Measurements from ENCODE around the gene TRAPPC12. TPM values are rescaled to one million over a fixed set of nuclear protein-coding genes. Genes with fewer than 3 reads are reported as not detected.

The TRAPPC12 gene
- total RNA-seq, 6 donors from 2014 or later, result 68.1 to 307 (median 91.5) TPM

DNA sequence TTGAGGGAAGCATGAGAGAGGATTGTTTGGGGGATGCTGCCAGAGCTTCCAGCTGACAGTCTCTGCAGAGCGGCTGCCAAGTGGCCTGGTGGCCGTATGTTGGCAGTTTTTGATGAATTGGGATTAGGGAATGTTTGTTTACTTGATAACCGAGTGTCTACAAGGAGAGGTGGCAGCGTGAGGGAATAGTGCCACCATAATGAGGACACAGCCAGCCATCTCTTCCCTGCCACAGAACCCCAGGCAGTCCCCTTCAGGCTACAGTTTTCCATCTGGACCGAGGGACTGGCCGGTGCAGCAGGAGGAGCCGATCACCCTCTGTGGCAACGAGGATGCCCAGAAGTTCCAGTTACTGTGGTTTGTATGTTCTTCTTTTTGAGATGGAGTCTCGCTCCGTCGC is 55.2 kb downstream of the TRAPPC12 start:
- Histone ChIP-seq H3K4me1 (no peaks in the 10 kb centered on the region), H3K36me3 (peaks cover 0 to 31% (median 11%) of the 10 kb centered on the region in 4 donors), H3K27ac (peak overlapping the region in 2 of 4 donors; percentile 27 to 73), H3K27me3 (no peaks in the 10 kb centered on the region), H3K4me3 (no peak overlapping the region), H3K9me3 (no peaks in the 10 kb centered on the region)
- 87 to 88% methylated on average over 11 of the region's 11 CpGs for WGBS, 2 donors
- ATAC-seq (ENCODE audit: low FRiP score in 2 of 2) (no peak), DNase-seq (no peak)
- TF ChIP-seq POLR2AphosphoS5 (IDR thresholded peaks at IDR 0.05), result no peak
- TF ChIP-seq, protein P1, sequence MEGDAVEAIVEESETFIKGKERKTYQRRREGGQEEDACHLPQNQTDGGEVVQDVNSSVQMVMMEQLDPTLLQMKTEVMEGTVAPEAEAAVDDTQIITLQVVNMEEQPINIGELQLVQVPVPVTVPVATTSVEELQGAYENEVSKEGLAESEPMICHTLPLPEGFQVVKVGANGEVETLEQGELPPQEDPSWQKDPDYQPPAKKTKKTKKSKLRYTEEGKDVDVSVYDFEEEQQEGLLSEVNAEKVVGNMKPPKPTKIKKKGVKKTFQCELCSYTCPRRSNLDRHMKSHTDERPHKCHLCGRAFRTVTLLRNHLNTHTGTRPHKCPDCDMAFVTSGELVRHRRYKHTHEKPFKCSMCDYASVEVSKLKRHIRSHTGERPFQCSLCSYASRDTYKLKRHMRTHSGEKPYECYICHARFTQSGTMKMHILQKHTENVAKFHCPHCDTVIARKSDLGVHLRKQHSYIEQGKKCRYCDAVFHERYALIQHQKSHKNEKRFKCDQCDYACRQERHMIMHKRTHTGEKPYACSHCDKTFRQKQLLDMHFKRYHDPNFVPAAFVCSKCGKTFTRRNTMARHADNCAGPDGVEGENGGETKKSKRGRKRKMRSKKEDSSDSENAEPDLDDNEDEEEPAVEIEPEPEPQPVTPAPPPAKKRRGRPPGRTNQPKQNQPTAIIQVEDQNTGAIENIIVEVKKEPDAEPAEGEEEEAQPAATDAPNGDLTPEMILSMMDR (IDR thresholded peaks at IDR 0.05), result no peak
- TF ChIP-seq POLR2A (IDR thresholded peaks at IDR 0.05), result no peak
- no peak for TF ChIP-seq EP300 (IDR thresholded peaks at IDR 0.05)

DNA sequence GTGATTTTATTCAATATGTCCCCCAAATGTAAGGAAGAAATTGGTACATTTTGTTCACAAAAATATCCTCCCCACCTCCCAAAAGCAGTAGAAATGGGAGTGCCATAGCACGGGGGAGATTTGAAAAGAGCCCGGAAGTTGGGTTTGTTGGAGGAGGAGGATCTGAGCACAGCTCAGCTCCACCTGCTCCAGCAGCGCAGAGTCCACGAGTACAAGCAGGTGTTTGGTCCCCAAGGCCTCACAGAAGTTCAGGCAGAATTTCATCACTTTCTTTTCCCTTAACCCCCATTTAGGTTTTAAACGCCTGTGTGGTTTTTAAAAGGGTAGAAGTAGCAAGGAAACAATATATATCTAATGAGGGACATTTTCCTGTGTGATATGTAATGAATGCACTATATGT is 56.0 kb downstream of the TRAPPC12 start:
- TF ChIP-seq EP300 (IDR thresholded peaks at IDR 0.05), result no peak
- no peak for TF ChIP-seq POLR2AphosphoS5 (IDR thresholded peaks at IDR 0.05)
- TF ChIP-seq, protein P1 (IDR thresholded peaks at IDR 0.05), result no peak
- no peak for TF ChIP-seq POLR2A (IDR thresholded peaks at IDR 0.05)
- WGBS, 2 donors, result 91 to 95% methylated on average over 5 of the region's 5 CpGs
- peaks cover 0 to 25% (median 11%) of the 10 kb centered on the region in 4 donors for H3K36me3 ChIP-seq
- H3K27ac ChIP-seq, result no peak overlapping the region
- ATAC-seq (ENCODE audit: low FRiP score in 2 of 2) (no peak), DNase-seq (no peak)
- no peak overlapping the region for H3K4me3 ChIP-seq
- H3K27me3 ChIP-seq, result no peaks in the 10 kb centered on the region
- no peaks in the 10 kb centered on the region for H3K9me3 ChIP-seq
- no peaks in the 10 kb centered on the region for H3K4me1 ChIP-seq

DNA sequence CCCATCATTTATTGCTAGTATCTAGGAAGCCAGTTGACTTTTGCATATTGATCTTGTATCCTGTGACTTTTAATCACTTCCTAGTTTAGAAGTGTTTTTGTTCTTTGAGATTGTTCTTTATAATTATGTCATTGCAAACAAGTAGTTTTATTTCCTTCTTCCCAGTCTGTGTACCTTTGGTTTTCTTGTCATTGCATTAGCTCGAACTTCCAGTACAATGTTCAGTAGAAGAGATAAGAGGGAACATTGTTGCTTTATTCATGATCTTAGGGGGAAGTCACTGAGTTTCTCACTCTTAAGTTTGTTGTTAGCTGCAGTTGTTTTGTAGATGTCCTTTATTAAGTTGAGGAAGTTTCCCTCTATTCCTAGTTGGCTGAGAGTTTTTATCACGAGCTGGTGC is 61.0 kb downstream of the TRAPPC12 start:
- DNase-seq (no peak), ATAC-seq (ENCODE audit: low FRiP score in 2 of 2) (no peak)
- Histone ChIP-seq H3K4me1 (peaks cover 0 to 4% (median 2%) of the 10 kb centered on the region in 4 donors), H3K27ac (peak overlapping the region in 1 of 4 donors; percentile 32), H3K9me3 (no peaks in the 10 kb centered on the region), H3K36me3 (peaks cover 9 to 23% (median 14%) of the 10 kb centered on the region in 4 donors), H3K27me3 (no peaks in the 10 kb centered on the region), H3K4me3 (no peak overlapping the region)
- TF ChIP-seq POLR2AphosphoS5 (IDR thresholded peaks at IDR 0.05) (no peak), POLR2A (IDR thresholded peaks at IDR 0.05) (no peak), EP300 (IDR thresholded peaks at IDR 0.05) (no peak)
- TF ChIP-seq, protein P1 (IDR thresholded peaks at IDR 0.05), result no peak
- 43 to 51% methylated on average over 2 of the region's 2 CpGs for WGBS, 2 donors

DNA sequence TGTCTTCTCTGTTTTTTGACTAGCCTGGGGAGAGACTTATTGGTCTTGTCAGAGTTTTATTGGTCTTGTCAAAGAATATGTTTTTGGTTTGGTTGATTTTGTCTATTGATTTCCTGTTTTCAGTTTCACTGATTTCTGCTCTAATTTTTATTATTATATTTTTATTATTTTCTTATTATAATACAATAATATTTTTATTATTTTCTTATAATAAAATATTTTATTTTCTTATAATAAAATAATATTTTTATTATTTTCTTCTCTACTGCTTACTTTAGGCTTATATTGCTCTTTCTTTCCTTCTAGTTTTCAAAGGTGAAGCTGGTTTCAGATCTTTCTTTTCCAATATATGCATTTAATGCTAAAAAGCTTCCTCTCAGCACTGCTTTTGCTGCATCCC is 62.0 kb downstream of the TRAPPC12 start:
- TF ChIP-seq, protein P1 (IDR thresholded peaks at IDR 0.05), result no peak
- TF ChIP-seq EP300 (IDR thresholded peaks at IDR 0.05), result no peak
- no peak for TF ChIP-seq POLR2A (IDR thresholded peaks at IDR 0.05)
- no peak for TF ChIP-seq POLR2AphosphoS5 (IDR thresholded peaks at IDR 0.05)
- H3K36me3 ChIP-seq, result peaks cover 19 to 32% (median 22%) of the 10 kb centered on the region in 4 donors
- no peak overlapping the region for H3K27ac ChIP-seq
- no peak overlapping the region for H3K4me3 ChIP-seq
- DNase-seq, result no peak
- ATAC-seq (ENCODE audit: low FRiP score in 2 of 2), result no peak
- H3K27me3 ChIP-seq, result no peaks in the 10 kb centered on the region
- H3K4me1 ChIP-seq, result peaks cover 0 to 4% (median 2%) of the 10 kb centered on the region in 4 donors
- H3K9me3 ChIP-seq, result no peaks in the 10 kb centered on the region

DNA sequence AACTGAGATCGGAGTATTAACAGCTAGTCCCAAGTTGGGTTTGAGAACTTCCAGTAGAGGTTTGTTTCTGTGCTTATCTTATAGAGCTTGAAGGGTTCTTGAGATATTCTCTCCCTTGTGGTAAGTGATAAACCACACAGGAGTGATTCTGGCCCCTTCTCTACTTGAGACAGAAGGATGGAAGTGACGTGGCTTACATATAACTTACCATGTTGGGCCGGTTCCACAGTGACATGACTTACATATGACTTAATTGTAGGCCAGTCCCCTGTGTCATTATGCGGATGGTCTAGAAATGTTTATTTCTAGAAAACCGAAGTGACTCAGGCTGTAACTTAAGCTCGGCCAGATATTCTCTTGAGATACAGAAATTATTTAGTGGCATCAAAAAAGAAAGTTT is 62.7 kb downstream of the TRAPPC12 start:
- DNase-seq, result no peak
- H3K4me1 ChIP-seq, result peaks cover 0 to 4% (median 2%) of the 10 kb centered on the region in 4 donors
- ATAC-seq (ENCODE audit: low FRiP score in 2 of 2), result no peak
- TF ChIP-seq, protein P1 (IDR thresholded peaks at IDR 0.05), result no peak
- TF ChIP-seq POLR2AphosphoS5 (IDR thresholded peaks at IDR 0.05) (no peak), EP300 (IDR thresholded peaks at IDR 0.05) (no peak), POLR2A (IDR thresholded peaks at IDR 0.05) (no peak)
- H3K36me3 ChIP-seq, result peaks cover 21 to 39% (median 27%) of the 10 kb centered on the region in 4 donors
- no peaks in the 10 kb centered on the region for H3K9me3 ChIP-seq
- 84 to 91% methylated on average over 6 of the region's 6 CpGs for WGBS, 2 donors
- no peak overlapping the region for H3K27ac ChIP-seq
- no peaks in the 10 kb centered on the region for H3K27me3 ChIP-seq
- H3K4me3 ChIP-seq, result no peak overlapping the region
